ENCODE data around the gene SC5D.

DNA sequence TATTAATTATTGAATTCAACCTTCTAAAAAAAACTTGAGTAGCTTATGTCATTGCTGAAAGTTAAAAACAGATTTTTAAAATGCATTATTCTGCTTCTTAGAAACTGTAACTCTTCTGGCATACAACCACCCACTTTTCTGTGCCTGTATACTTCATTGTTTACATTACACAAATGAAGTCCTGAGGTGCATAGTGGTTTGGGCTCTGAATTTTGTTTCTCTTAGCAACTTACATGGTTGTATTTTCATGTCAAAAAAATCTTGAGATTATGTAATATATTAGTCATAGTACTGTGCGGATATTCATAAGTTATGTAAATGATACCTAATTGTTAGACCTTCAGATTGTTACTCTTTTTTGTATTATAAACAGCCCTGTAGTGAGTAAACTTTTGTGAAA, 12.2 kb downstream of the SC5D start:
- TF ChIP-seq CTCF (conservative IDR thresholded peaks at IDR 0.05; ENCODE audit: low read depth, low read length) (no peak), EZH2phosphoT487 (IDR thresholded peaks at IDR 0.05; ENCODE audit: borderline replicate concordance, low read length) (no peak)

Measured in PC-3 (cell line).